HepG2 (cell line): ENCODE data around the gene C11orf54. TPM values are rescaled to one million over a fixed set of nuclear protein-coding genes. Genes with fewer than 3 reads are reported as not detected.

Experiments
- ATAC-seq: fragments of 200-7000 bp; cut with Tn5 transposase; 3 replicates; pipeline ENCODE4 v1.9.1; 2020; ENCODE audit warnings: mild to moderate bottlenecking, moderate library complexity
- BruUV-seq: library from RNA; stranded (reverse); fragments of 400-500 nt; replicated peaks from 2 replicates; lab custom pipeline; 2021; lab: Mats Ljungman, UMichigan
- CTCF ChIA-PET: fragments of 300-600 bp; formaldehyde crosslinking; extraction: SDS; loops from one replicate; lab custom pipeline; 2021; ENCODE audit warnings: low total read pairs, inconsistent platforms, low intra/inter-chr PET ratio; lab: Yijun Ruan, JAX
- POLR2A ChIA-PET: fragments of 350-600 bp; sonication (Branson Sonifier 250); formaldehyde crosslinking; loops from one replicate; lab custom pipeline; 2020; ENCODE audit warnings: antibody characterized with exemption, inconsistent platforms; lab: Yijun Ruan, JAX
- DNase-seq: peaks from one replicate; pipeline ENCODE4 v3.0.0-alpha.2; 2015; ENCODE audit warnings: low spot score
- FAIRE-seq: peaks from 3 replicates; lab custom pipeline; 2011; peaks lifted over from hg19 to GRCh38; lab: Jason Lieb, UNC
- H2AFZ ChIP-seq: one replicate; pipeline ENCODE4 v1.6.1; 2011; ENCODE audit warnings: low read length, inconsistent platforms
- H3K27ac ChIP-seq: fragments of 300-600 bp; 3 replicates; pipeline ENCODE4 v1.8.0; 2011; ENCODE audit warnings: mixed run types, mild to moderate bottlenecking, mixed read lengths, low read length, inconsistent platforms; ENCODE audit not compliant: insufficient read depth; ENCODE audit errors: extremely low read length
- H3K27me3 ChIP-seq, 2 experiments: fragments of 200-600 bp in 1 of 2; 2 replicates in 1 of 2; 3 replicates in 1 of 2; pipeline versions ENCODE4 v1.6.0 to v1.8.0; 2011; ENCODE audit warnings: low read length in 2 of 2, mild to moderate bottlenecking in 2 of 2, moderate library complexity in 2 of 2, inconsistent platforms in 1 of 2; ENCODE audit not compliant: insufficient read depth in 2 of 2, control insufficient read depth in 1 of 2
- H3K36me3 ChIP-seq, 2 experiments: fragments of 200-600 bp in 1 of 2; replicated peaks in 1 of 2; 2 replicates in 1 of 2; 3 replicates in 1 of 2; pipeline versions ENCODE4 v1.5.1 to v1.8.0; 2011; ENCODE audit warnings: low read length in 2 of 2, inconsistent platforms in 1 of 2; ENCODE audit not compliant: insufficient read depth in 2 of 2, control insufficient read depth in 1 of 2
- H3K4me1 ChIP-seq: 2 replicates; pipeline ENCODE4 v1.5.1; 2012; ENCODE audit warnings: low read length, inconsistent platforms; ENCODE audit not compliant: insufficient read depth
- H3K4me2 ChIP-seq: 2 replicates; pipeline ENCODE4 v1.6.0; 2011; ENCODE audit warnings: low read depth, low read length, inconsistent platforms
- H3K4me3 ChIP-seq, 3 experiments: fragments of 200-600 bp in 1 of 3; sonication (generic), shearing (Covaris generic) in 1 of 3; replicated peaks in 1 of 3; 2 replicates each; pipeline ENCODE4 v1.5.1; 2011 to 2016; ENCODE audit warnings: low read length in 3 of 3, inconsistent platforms in 2 of 3, low read depth in 2 of 3, mild to moderate bottlenecking in 2 of 3, control low read depth in 1 of 3, mixed read lengths in 1 of 3; ENCODE audit not compliant: insufficient read depth in 1 of 3
- H3K79me2 ChIP-seq: one replicate; pipeline ENCODE4 v1.6.1; 2011; ENCODE audit warnings: low read length, inconsistent platforms; ENCODE audit not compliant: insufficient read depth
- H3K9ac ChIP-seq: 2 replicates; pipeline ENCODE4 v1.6.0; 2011; ENCODE audit warnings: mild to moderate bottlenecking, low read depth, low read length, inconsistent platforms; ENCODE audit not compliant: insufficient read depth
- H3K9me3 ChIP-seq: 2 replicates; pipeline ENCODE4 v1.5.1; 2012; ENCODE audit warnings: mild to moderate bottlenecking, low read length
- H4K20me1 ChIP-seq: 2 replicates; pipeline ENCODE4 v1.6.0; 2011; ENCODE audit warnings: inconsistent platforms, mild to moderate bottlenecking, low read length, moderate library complexity; ENCODE audit not compliant: insufficient read depth
- BHLHE40 ChIP-seq: IDR thresholded peaks from 2 replicates; pipeline ENCODE4 v1.6.1; 2011; ENCODE audit warnings: low read length, improper control_type of control experiment
- CEBPG ChIP-seq: IDR thresholded peaks from 2 replicates; pipeline ENCODE4 v1.6.1; 2016
- FOXP4 ChIP-seq: sonication (generic); formaldehyde crosslinking; IDR thresholded peaks from 2 replicates; pipeline ENCODE4 v1.4.0; 2020; ENCODE audit warnings: missing genetic modification reagents
- GATA4 ChIP-seq: sonication (generic); IDR thresholded peaks from 2 replicates; pipeline ENCODE4 v1.6.1; 2016; ENCODE audit warnings: antibody characterized with exemption, low read depth, borderline replicate concordance
- HINFP ChIP-seq: sonication (generic); formaldehyde crosslinking; IDR thresholded peaks from 2 replicates; pipeline ENCODE4 v1.4.0; 2020; ENCODE audit warnings: low read depth, mild to moderate bottlenecking, missing genetic modification reagents
- HNRNPL ChIP-seq: fragments of 200-400 bp; formaldehyde crosslinking; IDR thresholded peaks from 2 replicates; pipeline ENCODE4 v1.6.1; 2017; ENCODE audit warnings: mild to moderate bottlenecking, low read depth, low read length
- RBM22 ChIP-seq: fragments of 200-400 bp; formaldehyde crosslinking; optimal IDR thresholded peaks from 2 replicates; pipeline ENCODE3; 2017; ENCODE audit warnings: mild to moderate bottlenecking, low read length, moderate library complexity
- RFXANK ChIP-seq: IDR thresholded peaks from 2 replicates; pipeline ENCODE4 v1.6.1; 2016
- SIX4 ChIP-seq: sonication (generic); formaldehyde crosslinking; IDR thresholded peaks from 2 replicates; pipeline ENCODE4 v1.4.0; 2020; ENCODE audit warnings: missing genetic modification reagents
- SOX6 ChIP-seq, 2 experiments: fragments of 450-650 bp in 1 of 2; sonication (generic) in 1 of 2; formaldehyde crosslinking in 1 of 2; IDR thresholded peaks; 2 replicates each; pipeline versions ENCODE4 v1.4.0 to v1.6.1; 2017 to 2020; ENCODE audit warnings: antibody characterized with exemption in 1 of 2, mild to moderate bottlenecking in 1 of 2, missing genetic modification reagents in 1 of 2
- UBTF ChIP-seq: sonication (generic); formaldehyde crosslinking; IDR thresholded peaks from 2 replicates; pipeline ENCODE4 v1.4.0; 2020; ENCODE audit warnings: mild to moderate bottlenecking, missing genetic modification reagents
- ZBTB20 ChIP-seq: sonication (generic); formaldehyde crosslinking; IDR thresholded peaks from 2 replicates; pipeline ENCODE4 v1.8.1; 2023; ENCODE audit warnings: missing genetic modification reagents, low read depth, mild to moderate bottlenecking, borderline replicate concordance
- ZNF24 ChIP-seq: fragments of 450-650 bp; IDR thresholded peaks from 2 replicates; pipeline ENCODE4 v1.6.1; 2017; ENCODE audit warnings: antibody characterized with exemption, mild to moderate bottlenecking
- ZNF253 ChIP-seq: sonication (generic); formaldehyde crosslinking; IDR thresholded peaks from 2 replicates; pipeline ENCODE4 v1.8.0; 2022; ENCODE audit warnings: mild to moderate bottlenecking, missing genetic modification reagents, borderline replicate concordance
- ZNF510 ChIP-seq: sonication (generic); formaldehyde crosslinking; IDR thresholded peaks from 2 replicates; pipeline ENCODE4 v1.4.0; 2020; ENCODE audit warnings: low read depth, mild to moderate bottlenecking, missing genetic modification reagents
- ZNF589 ChIP-seq: sonication (generic); formaldehyde crosslinking; conservative IDR thresholded peaks from 2 replicates; pipeline ENCODE4 v1.8.0; 2022; ENCODE audit warnings: mild to moderate bottlenecking, moderate library complexity, missing genetic modification reagents
- ZNF788 ChIP-seq: sonication (generic); formaldehyde crosslinking; IDR thresholded peaks from 2 replicates; pipeline ENCODE4 v1.5.0; 2020; ENCODE audit warnings: mild to moderate bottlenecking, missing genetic modification reagents, borderline replicate concordance
- WGBS: methylation state at CpG from one replicate; pipeline ENCODE4 v1.1.6; 2017; ENCODE audit warnings: low lambda C conversion rate; 5-methylcytosine and 5-hydroxymethylcytosine counted together
- in situ Hi-C: cut with HindIII; loops from 2 replicates; pipeline ENCODE4 v1.10.0; 2017; ENCODE audit warnings: low pct_unique_long_range_greater_than_20kb; ENCODE audit not compliant: extremely low pct_ligation_motif_present
- intact Hi-C: fragments of 100-400 bp; cut with micrococcal nuclease; formaldehyde crosslinking; loops from one replicate; pipeline ENCODE4 v1.10.0; 2022; ENCODE audit not compliant: unreplicated experiment
- polyA plus RNA-seq, 8 experiments: library from polyadenylated mRNA; depleted of rRNA in 3 of 8; stranded (reverse) in 7 of 8; unstranded in 1 of 8; fragments of >200 nt; fragmentation: Illumina TruSeq in 4 of 8; extraction: Trizol in 4 of 8; gene quantifications; 2 replicates each; pipeline versions ENCODE4 v1.2.1 to v1.2.3, GENCODE V29; 2011 to 2016; ENCODE audit warnings: low read depth in 4 of 8, missing spikeins in 1 of 8, mixed read lengths in 1 of 8; ENCODE audit not compliant: insufficient read depth in 1 of 8
- total RNA-seq, 5 experiments: library from RNA; depleted of rRNA; stranded (reverse); fragments of >200 nt; fragmentation: Illumina TruSeq; extraction: Trizol; gene quantifications; 2 replicates each; pipeline ENCODE4 v1.2.3, GENCODE V29; 2016; ENCODE audit warnings: low read depth in 1 of 5

Gene C11orf54
- total and polyA plus RNA-seq, 2 of the 13 experiments (the other 11 are each of a cell fraction or from before 2014, with no cell fraction given): 42.7 to 50.1 TPM

- TF ChIP-seq HINFP (CRISPR knock-in tag): no peak
- no peak for TF ChIP-seq SOX6 (IDR thresholded peaks at IDR 0.05)
- TF ChIP-seq SOX6 (CRISPR knock-in tag; IDR thresholded peaks at IDR 0.05): peak; percentile 19; the same call in 1 of the 2 replicates
- peak; percentile 30; the same call in 1 of the 2 replicates for TF ChIP-seq CEBPG (CRISPR knock-in tag)
- TF ChIP-seq, all 625 proteins: peak for 4
These were observed 50.0 kb downstream of the C11orf54 start (continued) for GRCh38 chr11:93791493-93791892.

GRCh38 chr11:93796441-93797231 is 55.2 kb downstream of the C11orf54 start:
- Histone ChIP-seq H3K9ac (no peak overlapping the region), H3K4me2 (no peak overlapping the region), H3K9me3 (no peaks in the 10 kb centered on the region), H3K27me3 (no peaks in the 10 kb centered on the region), H3K79me2 (no peaks in the 10 kb centered on the region), H3K4me1 (no peaks in the 10 kb centered on the region), H3K27ac (no peak overlapping the region), H3K36me3 (peaks cover 13 to 78% of the 10 kb centered on the region in 2 experiments), H2AFZ (no peak overlapping the region), H3K4me3 (no peak overlapping the region), H4K20me1 (no peaks in the 10 kb centered on the region)
- ChIA-PET CTCF (no interaction called here), POLR2A (interaction anchor here (1.3 to 4.1 kb wide), 2 partner anchors 13 to 56 kb away, joined by 5 to 13 read pairs; partner anchors contain the start of genes C11orf54, MED17 and TAF1D)
- BruUV-seq: no TSS peak
- ATAC-seq (no peak), FAIRE-seq (no peak), DNase-seq (no peak)
- intact Hi-C loops (no loop called here), in situ Hi-C loops (no loop called here)
- 98% methylated on average over 6 of the region's 6 CpGs for WGBS
- TF ChIP-seq ZNF24 (no peak), ZNF510 (no peak), RFXANK (no peak), BHLHE40 (no peak), GATA4 (no peak), FOXP4 (CRISPR knock-in tag) (no peak), RBM22 (peak; percentile 24), HNRNPL (no peak), ZNF589 (CRISPR knock-in tag) (no peak), ZBTB20 (no peak), UBTF (CRISPR knock-in tag) (no peak), ZNF788 (CRISPR knock-in tag) (no peak), ZNF253 (CRISPR knock-in tag) (no peak), SIX4 (CRISPR knock-in tag) (no peak)
